ENCODE data around the gene COL28A1.
"Not testable (repeated sequence)": the region's sequence is repeated elsewhere in the genome, so short reads cannot be mapped to it uniquely, and the experiment has no call there.

The COL28A1 gene

GRCh38 chr7:7416031-7416858 lies 119.4 kb downstream of the COL28A1 start:
- no peak for DNase-seq (ENCODE audit: low spot score)

DNA sequence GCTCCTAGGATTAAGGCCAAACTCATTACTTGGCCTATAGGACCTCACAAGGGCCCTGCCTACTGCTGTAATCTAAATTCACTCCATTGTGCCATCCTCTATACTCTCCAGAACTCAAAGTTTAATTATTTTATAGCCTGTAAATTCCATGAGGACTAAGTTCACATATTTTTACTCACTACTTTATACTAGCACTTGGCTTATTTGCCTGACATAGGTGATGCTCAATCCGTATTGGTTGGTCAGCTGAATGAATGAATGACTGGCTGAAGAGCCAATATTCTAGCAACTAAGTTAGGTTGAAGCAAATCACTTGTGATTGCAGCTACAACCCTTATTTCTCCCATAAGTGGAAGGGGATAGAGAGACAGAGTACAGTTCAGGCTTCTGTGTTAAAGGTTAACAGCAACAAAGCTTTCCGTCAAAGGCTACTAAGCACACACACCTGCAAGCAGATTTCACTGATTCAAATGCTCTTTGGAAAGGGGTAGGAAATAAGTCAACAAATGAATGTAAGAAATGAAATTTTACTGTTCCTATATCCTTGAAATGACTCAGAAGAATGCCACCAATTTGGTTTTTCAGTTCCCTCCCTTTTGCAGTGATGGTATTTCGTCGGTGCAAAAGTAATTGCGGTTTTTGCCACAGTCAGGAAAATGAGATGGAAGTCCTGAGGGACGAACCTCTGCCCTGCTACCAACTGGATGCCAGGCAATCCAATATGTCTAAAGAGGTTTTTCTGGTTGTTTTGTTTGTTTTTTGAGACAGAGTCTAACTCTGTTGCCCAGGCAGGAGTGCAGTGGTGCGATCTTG lies 120.7 kb downstream of the COL28A1 start:
- DNase-seq (ENCODE audit: low spot score), result no peak

DNA sequence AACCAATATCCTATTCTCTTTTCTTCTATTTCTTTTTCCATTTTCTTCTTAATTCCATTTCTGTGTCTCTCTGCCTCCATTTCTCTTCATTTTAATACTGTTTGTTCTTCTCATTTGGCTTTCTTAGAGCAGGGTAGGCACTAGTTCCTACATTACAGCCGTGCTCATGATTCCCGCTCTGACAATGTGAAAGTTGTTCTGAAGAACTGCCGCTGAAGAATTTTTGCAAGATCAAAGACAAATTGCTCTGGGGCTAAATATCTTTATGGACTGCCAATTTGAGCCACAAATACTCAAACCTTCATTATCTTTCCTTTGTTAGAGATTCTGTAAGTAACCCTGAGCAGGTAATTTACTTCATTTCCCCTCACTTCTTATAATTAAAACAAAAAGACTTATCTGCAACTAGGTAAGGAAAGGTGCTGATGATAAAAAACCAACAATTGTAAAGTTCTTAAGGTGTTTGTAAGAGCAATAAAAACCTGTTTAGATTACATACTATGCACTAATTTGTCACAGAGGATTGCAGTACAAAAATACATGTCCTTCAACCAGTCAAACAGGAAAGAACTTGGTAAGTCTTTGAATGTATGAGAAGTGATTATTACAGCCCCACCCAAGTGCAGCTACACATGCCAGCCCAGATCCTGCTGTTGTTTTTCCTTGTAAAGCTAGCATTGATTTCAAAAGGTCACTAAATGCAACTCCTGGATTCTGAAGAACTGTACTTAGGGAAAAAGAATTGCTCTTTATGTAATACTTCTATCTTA lies 127.5 kb downstream of the COL28A1 start:
- DNase-seq (ENCODE audit: low spot score), result no peak

DNA sequence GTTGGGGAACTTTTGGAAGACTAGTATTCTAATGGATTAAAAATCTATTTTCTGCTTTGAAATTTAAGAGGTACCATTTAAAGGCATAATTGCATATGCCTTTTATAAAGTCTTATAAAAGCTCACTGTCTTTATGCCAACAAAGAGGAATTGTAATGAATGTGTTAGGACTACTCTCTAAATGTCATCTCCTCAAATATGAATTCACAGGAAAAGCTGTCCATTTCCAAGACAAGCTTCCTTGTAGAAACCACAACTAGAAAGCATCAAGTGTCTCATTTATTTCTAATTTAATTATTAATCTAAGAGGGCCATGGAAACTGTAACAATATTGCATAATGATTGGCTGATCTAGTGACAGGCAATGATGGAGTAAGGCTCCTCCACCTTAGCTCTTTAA lies 130.2 kb downstream of the COL28A1 start:
- DNase-seq (ENCODE audit: low spot score), result no peak

GRCh38 chr7:7399707-7400106 lies 136.0 kb downstream of the COL28A1 start:
- DNase-seq (ENCODE audit: low spot score), result no peak

DNA sequence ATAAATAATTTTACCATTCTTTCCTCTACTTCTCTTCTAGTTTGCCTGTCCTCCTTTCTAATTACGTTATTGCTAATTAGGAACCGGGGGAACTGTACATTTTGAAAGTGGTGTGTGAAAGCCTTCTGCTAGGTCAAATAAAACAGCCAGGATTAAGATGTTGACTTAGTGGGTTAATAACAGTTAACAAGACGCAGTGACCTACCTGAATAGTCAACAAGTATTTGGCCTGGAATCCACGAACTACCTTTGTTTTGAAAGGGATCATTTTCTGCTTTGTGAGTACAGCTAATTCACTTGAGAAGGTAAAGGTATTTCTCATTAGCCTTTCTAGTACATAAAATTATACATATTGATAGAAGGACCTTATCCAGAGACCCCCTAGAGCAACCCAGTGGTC lies 139.9 kb downstream of the COL28A1 start:
- DNase-seq (ENCODE audit: low spot score), result no peak

GRCh38 chr7:7388164-7388563 lies 147.5 kb downstream of the COL28A1 start:
- DNase-seq (ENCODE audit: low spot score), result not testable (repeated sequence)

DNA sequence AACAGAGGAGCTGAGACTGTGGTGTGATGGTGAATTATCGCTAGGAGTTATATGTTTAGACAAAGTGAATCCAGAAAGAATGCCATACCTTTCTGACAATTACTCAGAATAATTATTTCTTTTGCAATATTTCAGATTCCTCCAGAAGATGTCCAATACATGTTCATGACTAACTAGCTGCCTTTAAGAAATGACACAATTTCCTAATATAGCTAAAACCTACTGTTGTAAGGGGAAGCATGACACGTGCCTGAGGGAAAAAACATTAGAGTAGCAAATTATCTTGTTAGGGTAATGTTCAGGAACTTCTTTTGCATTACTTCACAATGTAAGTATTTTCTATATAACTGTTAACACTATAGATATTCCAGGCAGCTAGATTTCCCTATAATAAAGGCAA lies 150.3 kb downstream of the COL28A1 start:
- no peak for DNase-seq (ENCODE audit: low spot score)

DNA sequence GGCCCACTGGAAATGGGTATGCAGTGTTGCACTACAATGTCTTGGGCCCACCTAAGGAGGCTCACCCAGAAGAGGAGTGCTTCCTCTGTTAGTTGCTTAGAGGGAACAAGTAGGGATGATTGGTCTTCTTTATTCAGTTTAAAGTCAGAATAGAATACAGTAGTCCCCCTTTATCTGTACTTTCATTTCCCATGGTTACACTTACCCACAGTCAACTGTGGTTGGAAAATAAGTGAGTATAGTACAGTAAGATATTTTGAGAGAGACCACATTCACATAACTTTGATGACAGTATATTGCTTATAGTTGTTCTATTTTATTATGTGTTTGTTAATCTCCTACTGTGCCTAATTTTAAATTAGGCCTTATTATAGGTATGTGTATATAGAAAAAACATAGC lies 151.4 kb downstream of the COL28A1 start:
- DNase-seq (ENCODE audit: low spot score), result no peak

DNA sequence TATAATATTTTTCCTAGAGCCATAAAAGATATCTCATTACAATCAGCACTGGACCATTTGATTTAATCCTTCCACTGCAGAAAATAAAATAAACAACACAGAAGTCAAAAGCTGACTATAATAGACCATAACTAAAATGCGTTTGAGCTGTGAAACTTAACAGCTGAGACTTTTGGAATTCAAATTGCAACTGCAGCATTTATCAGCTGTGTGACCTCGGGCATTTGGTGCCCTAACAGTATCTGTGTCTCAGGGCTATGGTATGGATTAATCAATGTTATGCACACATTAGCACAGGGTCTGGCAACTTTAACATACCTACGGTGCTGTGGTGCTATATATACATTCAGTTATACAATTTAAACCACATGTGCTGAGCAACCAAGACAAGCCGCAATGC lies 160.1 kb downstream of the COL28A1 start:
- no peak for DNase-seq (ENCODE audit: low spot score)

DNA sequence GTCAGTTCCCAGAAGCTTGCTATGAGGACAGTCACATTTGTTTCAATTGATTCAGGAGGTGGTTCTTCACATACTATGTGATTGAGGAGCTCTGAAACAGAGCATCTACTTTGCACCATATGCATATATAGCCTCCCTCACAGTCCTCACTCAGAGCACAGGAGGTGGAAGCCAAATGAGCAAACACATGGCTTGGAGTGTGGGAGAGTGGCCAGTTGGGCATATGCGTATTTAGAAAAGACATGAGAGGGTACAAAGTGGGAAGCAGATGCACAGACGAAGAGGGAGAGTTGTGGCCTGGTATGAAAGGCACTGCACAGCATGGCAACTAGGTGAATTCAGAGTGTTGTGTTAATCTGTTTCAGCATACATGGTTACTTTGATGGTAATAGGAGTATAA lies 165.6 kb downstream of the COL28A1 start:
- no peak for DNase-seq (ENCODE audit: low spot score)

- no peak for DNase-seq (ENCODE audit: low spot score)
Observed at GRCh38 chr7:7369134-7369533, 166.5 kb downstream of the COL28A1 start.

DNA sequence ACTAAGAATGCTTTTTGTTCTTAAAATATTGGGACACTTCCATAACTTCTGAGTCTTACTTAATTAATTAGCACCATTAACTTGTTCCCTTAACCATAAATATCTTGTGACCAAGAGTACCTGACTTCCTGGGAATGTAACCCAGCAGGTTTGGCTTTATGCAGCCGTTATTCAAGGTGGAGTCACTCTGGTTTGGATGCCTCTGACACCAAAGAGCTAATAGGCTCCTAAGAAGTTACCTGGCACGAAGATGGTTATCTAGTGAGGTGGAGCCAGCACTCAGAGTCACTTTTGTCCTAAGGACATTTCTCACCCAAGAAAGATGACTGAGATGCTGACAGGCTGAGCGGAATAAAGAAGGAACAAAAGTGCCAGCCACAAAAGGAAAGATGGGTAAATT lies 181.0 kb downstream of the COL28A1 start:
- no peak for DNase-seq (ENCODE audit: low spot score)

- peak; percentile 33 for DNase-seq (ENCODE audit: low spot score)
Observed at GRCh38 chr7:7352845-7353244, 182.8 kb downstream of the COL28A1 start.

GRCh38 chr7:7351832-7352231 lies 183.8 kb downstream of the COL28A1 start:
- DNase-seq (ENCODE audit: low spot score), result no peak

DNA sequence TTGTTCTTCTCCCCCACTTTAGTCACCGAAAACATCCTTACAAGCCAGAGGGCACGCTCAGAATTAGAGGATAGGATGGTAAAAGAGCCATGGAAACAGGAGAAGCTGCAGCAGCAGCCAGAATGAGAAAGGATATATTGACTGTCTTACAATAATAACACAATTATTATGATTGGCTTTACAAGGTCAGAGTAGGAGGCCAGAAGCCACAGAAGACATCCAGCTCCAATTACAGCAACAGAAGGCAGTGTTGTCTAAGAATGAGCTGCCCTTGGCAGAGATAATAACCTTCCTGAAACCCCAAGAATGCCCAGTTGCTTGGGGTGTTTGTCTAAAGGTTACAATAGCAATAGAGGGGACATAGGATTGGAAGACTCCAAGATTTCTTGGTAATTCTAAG lies 184.5 kb downstream of the COL28A1 start:
- DNase-seq (ENCODE audit: low spot score), result no peak

DNA sequence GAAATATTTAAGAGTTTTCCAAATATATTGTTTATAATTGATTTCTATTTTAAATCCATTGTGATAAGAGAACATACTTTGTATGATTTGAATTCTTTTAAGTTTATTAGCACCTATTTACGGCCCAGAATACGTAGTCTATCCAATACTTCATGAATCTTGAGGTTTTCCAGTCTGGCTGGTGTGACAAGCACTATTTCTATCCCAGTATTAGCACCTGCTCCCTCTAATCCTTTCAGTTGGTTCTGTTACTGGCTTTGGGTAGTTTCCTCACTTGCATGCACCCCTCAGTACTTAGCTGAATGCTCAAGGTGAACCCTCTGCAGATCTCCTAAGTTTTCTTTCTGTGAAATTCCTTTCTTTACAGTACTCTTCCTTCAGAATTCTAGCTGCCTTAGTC lies 186.5 kb downstream of the COL28A1 start:
- DNase-seq (ENCODE audit: low spot score), result no peak

DNA sequence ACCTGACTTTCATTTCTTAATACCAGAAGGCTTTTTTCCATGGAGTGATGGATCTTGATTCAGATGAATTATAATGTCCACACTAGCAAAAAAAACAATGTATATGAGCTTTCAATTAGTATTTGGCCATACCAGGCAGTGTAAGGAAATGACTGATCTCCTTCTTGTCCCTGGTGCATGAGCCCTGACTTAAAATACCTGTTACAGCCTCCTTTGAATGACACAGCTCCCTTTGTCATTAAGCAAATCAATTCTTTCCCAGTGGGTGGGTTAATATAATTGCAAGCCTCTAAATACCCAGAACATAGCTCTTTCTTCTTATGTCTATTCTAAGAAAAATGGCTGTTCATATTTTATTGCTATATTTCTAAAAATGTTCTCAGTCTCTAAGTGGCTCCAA lies 188.6 kb downstream of the COL28A1 start:
- no peak for DNase-seq (ENCODE audit: low spot score)

- no peak for DNase-seq (ENCODE audit: low spot score)
Observed at GRCh38 chr7:7344583-7344982, 191.1 kb downstream of the COL28A1 start.

DNA sequence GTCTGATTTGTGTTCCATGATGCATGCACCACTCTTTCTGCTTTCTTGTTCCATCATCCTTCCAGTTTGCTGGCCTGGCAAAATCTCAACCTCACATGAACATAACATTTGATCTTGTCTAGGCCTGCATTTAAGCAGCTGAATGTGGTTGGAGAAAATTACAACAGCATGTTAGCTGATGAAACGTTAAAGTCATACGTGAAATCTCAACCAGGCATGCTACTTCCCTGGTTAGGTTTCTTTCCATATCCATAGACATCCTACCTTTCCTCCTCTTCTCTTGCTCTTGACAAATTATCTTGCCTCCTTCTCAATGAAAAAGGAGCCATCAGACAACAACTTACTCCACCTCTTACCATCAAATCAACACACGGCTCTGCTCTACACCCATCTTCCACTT lies 199.8 kb downstream of the COL28A1 start:
- DNase-seq (ENCODE audit: low spot score), result no peak

DNA sequence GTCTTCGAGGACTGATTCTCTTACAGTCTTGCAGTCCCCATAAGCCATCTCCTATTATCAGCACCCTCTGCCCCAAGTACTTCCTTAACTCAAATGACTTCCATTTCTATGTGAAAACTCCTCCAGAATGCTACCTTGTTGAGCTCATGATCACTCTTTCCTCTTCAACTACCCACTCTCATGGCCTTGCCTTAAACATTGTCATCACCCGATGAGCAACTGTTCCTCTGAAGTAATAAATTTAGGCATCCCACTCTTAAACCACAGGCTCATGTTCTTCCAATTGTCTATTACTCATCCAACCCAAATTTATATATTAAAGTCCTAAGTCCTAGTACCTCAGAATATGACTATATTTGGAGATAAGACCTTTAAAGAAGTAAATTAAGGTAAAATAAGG lies 200.5 kb downstream of the COL28A1 start:
- no peak for DNase-seq (ENCODE audit: low spot score)

GRCh38 chr7:7333610-7334009 lies 202.1 kb downstream of the COL28A1 start:
- DNase-seq (ENCODE audit: low spot score), result no peak

DNA sequence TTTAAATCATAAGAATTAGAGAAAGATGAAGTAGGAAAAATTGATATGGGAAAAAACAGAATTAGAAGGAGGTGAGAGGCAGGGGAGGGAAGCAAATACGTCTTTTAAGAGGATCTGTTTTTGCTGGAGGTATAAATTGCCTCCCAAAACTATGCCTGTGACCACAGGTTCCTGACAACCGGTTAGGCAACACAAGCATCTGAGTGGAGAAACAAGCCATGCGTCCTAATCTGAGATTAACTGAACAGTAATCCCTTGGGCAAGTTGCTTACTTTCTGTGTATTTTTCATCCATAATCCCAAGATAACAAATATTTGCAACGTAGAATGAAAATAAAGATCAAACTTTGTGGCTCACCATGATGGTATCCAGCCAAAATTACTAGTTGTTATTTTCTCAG lies 204.2 kb downstream of the COL28A1 start:
- DNase-seq (ENCODE audit: low spot score), result no peak

All from SW480 (cell line).